Endometrium (tissue), 2 donors: ENCODE data around the gene WSB2.

ENCODE experiments used
- FAIRE-seq: peaks from 2 replicates; lab custom pipeline; 2012; peaks lifted over from hg19 to GRCh38; lab: Jason Lieb, UNC
- donor health status: control.
- donor health status: control.

The WSB2 gene

GRCh38 chr12:118061873-118062843 lies 1.2 kb upstream of the WSB2 start:
- no peak for FAIRE-seq

GRCh38 chr12:118060301-118061010 lies 523 bp downstream of the WSB2 start:
- no peak for FAIRE-seq

- no peak for FAIRE-seq
Measured at GRCh38 chr12:118059341-118060191, 1.4 kb downstream of the WSB2 start.

GRCh38 chr12:118058881-118059280 lies 2.1 kb downstream of the WSB2 start:
- FAIRE-seq, result no peak

- FAIRE-seq, result no peak
Measured at GRCh38 chr12:118058227-118058626, 2.8 kb downstream of the WSB2 start.

- no peak for FAIRE-seq
Measured at GRCh38 chr12:118055865-118056773, 4.9 kb downstream of the WSB2 start.

GRCh38 chr12:118055144-118055557 lies 5.8 kb downstream of the WSB2 start:
- no peak for FAIRE-seq

GRCh38 chr12:118053071-118053985 lies 7.7 kb downstream of the WSB2 start:
- FAIRE-seq, result no peak

GRCh38 chr12:118052324-118053070 lies 8.5 kb downstream of the WSB2 start:
- no peak for FAIRE-seq

GRCh38 chr12:118050972-118051910 lies 9.7 kb downstream of the WSB2 start:
- no peak for FAIRE-seq

GRCh38 chr12:118046430-118046829 lies 14.5 kb downstream of the WSB2 start:
- no peak for FAIRE-seq

GRCh38 chr12:118044577-118044976 lies 16.4 kb downstream of the WSB2 start:
- no peak for FAIRE-seq

- FAIRE-seq, result no peak
Measured at GRCh38 chr12:118044075-118044474, 16.9 kb downstream of the WSB2 start.

- no peak for FAIRE-seq
Measured at GRCh38 chr12:118042091-118042490, 18.9 kb downstream of the WSB2 start.

- FAIRE-seq, result no peak
Measured at GRCh38 chr12:118038137-118038536, 22.8 kb downstream of the WSB2 start.

- no peak for FAIRE-seq
Measured at GRCh38 chr12:118036672-118037411, 24.1 kb downstream of the WSB2 start.
